PC-9 (cell line): ENCODE measurements around the gene CBX7. TPM values are rescaled to one million over a fixed set of nuclear protein-coding genes. Genes with fewer than 3 reads are reported as not detected.

Experiments used
- BruUV-seq: library from RNA; stranded (reverse); fragments of 400-500 nt; replicated peaks from 2 replicates; lab custom pipeline; 2021; lab: Mats Ljungman, UMichigan
- CTCF ChIA-PET: fragments of 300-600 bp; sonication (Branson Sonifier 250); formaldehyde crosslinking; loops from one replicate; lab custom pipeline; 2022; ENCODE audit warnings: antibody characterized with exemption; lab: Charles Lee
- POLR2A ChIA-PET: fragments of 300-600 bp; sonication (Branson Sonifier 250); formaldehyde crosslinking; loops from one replicate; lab custom pipeline; 2022; ENCODE audit warnings: antibody characterized with exemption; ENCODE audit not compliant: unreplicated experiment; lab: Charles Lee
- DNase-seq, 2 experiments: peaks; one replicate each; pipeline versions ENCODE4 v3.0.0 to v3.0.0-alpha.2; 2015 to 2022; ENCODE audit warnings: mixed read lengths in 1 of 2
- H2AFZ ChIP-seq: fragments of 200-600 bp; sonication (generic); 2 replicates; pipeline ENCODE4 v1.8.1; 2017; ENCODE audit warnings: antibody characterized with exemption
- H3F3A ChIP-seq: fragments of 200-600 bp; sonication (generic); 2 replicates; pipeline ENCODE4 v1.8.1; 2017; ENCODE audit warnings: antibody characterized with exemption, mild to moderate bottlenecking, low read depth; ENCODE audit not compliant: insufficient read depth
- H3K27ac ChIP-seq: fragments of 200-600 bp; sonication (generic); 2 replicates; pipeline ENCODE4 v1.6.1; 2016; ENCODE audit warnings: mixed run types
- H3K27me3 ChIP-seq: fragments of 200-600 bp; sonication (generic); 2 replicates; pipeline ENCODE4 v1.6.1; 2016; ENCODE audit warnings: low read depth, mixed run types; ENCODE audit not compliant: insufficient read depth
- H3K36me3 ChIP-seq: fragments of 200-600 bp; sonication (generic); 2 replicates; pipeline ENCODE4 v1.6.1; 2016; ENCODE audit warnings: low read depth, mixed run types
- H3K4me1 ChIP-seq: fragments of 200-600 bp; sonication (generic); replicated peaks from 2 replicates; pipeline ENCODE4 v1.6.1; 2016; ENCODE audit warnings: mixed run types; ENCODE audit not compliant: insufficient read depth
- H3K4me2 ChIP-seq: fragments of 200-600 bp; sonication (generic); 2 replicates; pipeline ENCODE4 v1.6.1; 2017; ENCODE audit warnings: mixed run types
- H3K4me3 ChIP-seq: fragments of 200-600 bp; sonication (generic); 2 replicates; pipeline ENCODE4 v1.6.1; 2016; ENCODE audit warnings: mixed run types
- H3K79me2 ChIP-seq: fragments of 200-600 bp; sonication (generic); 2 replicates; pipeline ENCODE4 v1.6.1; 2017; ENCODE audit warnings: low read depth, mixed run types
- H3K9me2 ChIP-seq: fragments of 200-600 bp; sonication (generic); 2 replicates; pipeline ENCODE4 v1.8.1; 2017; ENCODE audit warnings: mild to moderate bottlenecking; ENCODE audit not compliant: insufficient read depth
- H3K9me3 ChIP-seq: fragments of 200-600 bp; sonication (generic); 2 replicates; pipeline ENCODE4 v1.8.1; 2016; ENCODE audit warnings: low read depth; ENCODE audit not compliant: insufficient read depth
- H4K20me1 ChIP-seq: fragments of 200-600 bp; sonication (generic); 2 replicates; pipeline ENCODE4 v1.8.1; 2017; ENCODE audit not compliant: insufficient read depth
- EZH2 ChIP-seq: fragments of 200-600 bp; sonication (generic); IDR thresholded peaks from 2 replicates; pipeline ENCODE4 v1.8.0; 2017; ENCODE audit warnings: antibody characterized with exemption, low read depth
- intact Hi-C: fragments of 100-400 bp; cut with micrococcal nuclease; formaldehyde crosslinking; loops from one replicate; pipeline ENCODE4 v1.10.0; 2022; ENCODE audit not compliant: unreplicated experiment
- total RNA-seq: library from RNA; stranded (reverse); gene quantifications from 2 replicates; pipeline ENCODE4 v1.2.3, GENCODE V29; 2021
- TF ChIP-seq, protein P1 (sequence below): fragments of 200-600 bp; sonication (generic); conservative IDR thresholded peaks from 2 replicates; pipeline ENCODE4 v1.6.1; 2017; ENCODE audit warnings: mixed run types, antibody characterized with exemption, mild to moderate bottlenecking, moderate library complexity

Gene CBX7
- total RNA-seq, 1 experiment from 2014 or later = 29.1 TPM

- Histone ChIP-seq H4K20me1 (no peaks in the 10 kb centered on the region), H3K79me2 (no peaks in the 10 kb centered on the region), H3K36me3 (no peaks in the 10 kb centered on the region), H3F3A (peaks cover 41% of the 10 kb centered on the region), H3K27me3 (no peaks in the 10 kb centered on the region), H3K9me3 (no peaks in the 10 kb centered on the region), H3K4me1 (peaks cover 84% of the 10 kb centered on the region), H3K27ac (peak overlapping the region; percentile 60), H3K9me2 (no peaks in the 10 kb centered on the region), H3K4me2 (peak overlapping the region; percentile 54), H2AFZ (no peak overlapping the region), H3K4me3 (0 out of 2 replicates have a peak overlapping the region, but pooled peaks have one; percentile 1)
- BruUV-seq = no TSS peak
- DNase-seq = no peak
- intact Hi-C loops = loop anchor here (2.0 kb wide), 1 partner anchor 25 kb away; no protein-coding TSS in a partner anchor
- TF ChIP-seq, protein P1, sequence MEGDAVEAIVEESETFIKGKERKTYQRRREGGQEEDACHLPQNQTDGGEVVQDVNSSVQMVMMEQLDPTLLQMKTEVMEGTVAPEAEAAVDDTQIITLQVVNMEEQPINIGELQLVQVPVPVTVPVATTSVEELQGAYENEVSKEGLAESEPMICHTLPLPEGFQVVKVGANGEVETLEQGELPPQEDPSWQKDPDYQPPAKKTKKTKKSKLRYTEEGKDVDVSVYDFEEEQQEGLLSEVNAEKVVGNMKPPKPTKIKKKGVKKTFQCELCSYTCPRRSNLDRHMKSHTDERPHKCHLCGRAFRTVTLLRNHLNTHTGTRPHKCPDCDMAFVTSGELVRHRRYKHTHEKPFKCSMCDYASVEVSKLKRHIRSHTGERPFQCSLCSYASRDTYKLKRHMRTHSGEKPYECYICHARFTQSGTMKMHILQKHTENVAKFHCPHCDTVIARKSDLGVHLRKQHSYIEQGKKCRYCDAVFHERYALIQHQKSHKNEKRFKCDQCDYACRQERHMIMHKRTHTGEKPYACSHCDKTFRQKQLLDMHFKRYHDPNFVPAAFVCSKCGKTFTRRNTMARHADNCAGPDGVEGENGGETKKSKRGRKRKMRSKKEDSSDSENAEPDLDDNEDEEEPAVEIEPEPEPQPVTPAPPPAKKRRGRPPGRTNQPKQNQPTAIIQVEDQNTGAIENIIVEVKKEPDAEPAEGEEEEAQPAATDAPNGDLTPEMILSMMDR = no peak
- TF ChIP-seq EZH2 = no peak
- POLR2A ChIA-PET = no interaction called here
- CTCF ChIA-PET = interaction anchor here (0.6 kb wide), 1 partner anchor 14 kb away, joined by 3 read pairs; the partner anchor contains the start of gene APOBEC3G
These were observed 61.1 kb downstream of the CBX7 start for GRCh38 chr22:39091126-39092081.

GRCh38 chr22:39090426-39091064 lies 61.9 kb downstream of the CBX7 start:
- no peak overlapping the region for H2AFZ ChIP-seq
- peak overlapping the region; percentile 60 for H3K4me2 ChIP-seq
- no peaks in the 10 kb centered on the region for H3K9me3 ChIP-seq
- H3K36me3 ChIP-seq = no peaks in the 10 kb centered on the region
- TF ChIP-seq EZH2 = no peak
- TF ChIP-seq, protein P1 = no peak
- H3F3A ChIP-seq = peaks cover 41% of the 10 kb centered on the region
- BruUV-seq = no TSS peak
- no peaks in the 10 kb centered on the region for H3K9me2 ChIP-seq
- intact Hi-C loops = loop anchor here (2.0 kb wide), 1 partner anchor 24 kb away; no protein-coding TSS in a partner anchor
- H3K4me1 ChIP-seq = peaks cover 76% of the 10 kb centered on the region
- H3K4me3 ChIP-seq = no peak overlapping the region
- H3K79me2 ChIP-seq = no peaks in the 10 kb centered on the region
- DNase-seq = peak; percentile 86 to 97
- no peaks in the 10 kb centered on the region for H4K20me1 ChIP-seq
- H3K27me3 ChIP-seq = no peaks in the 10 kb centered on the region
- POLR2A ChIA-PET = interaction anchor here (0.6 kb wide), 1 partner anchor 103 kb away, joined by 5 read pairs; no protein-coding TSS in a partner anchor
- CTCF ChIA-PET = interaction anchor here (0.6 kb wide), 1 partner anchor 13 kb away, joined by 3 read pairs; the partner anchor contains the start of gene APOBEC3G
- peak overlapping the region; percentile 71 for H3K27ac ChIP-seq

- TF ChIP-seq, protein P1 = no peak
- TF ChIP-seq EZH2 = no peak
- ChIA-PET POLR2A (no interaction called here), CTCF (interaction anchor here (1.1 kb wide), 1 partner anchor 12 kb away, joined by 5 read pairs; no protein-coding TSS in a partner anchor)
- no peaks in the 10 kb centered on the region for H4K20me1 ChIP-seq
- BruUV-seq = no TSS peak
- no peak overlapping the region for H3K4me3 ChIP-seq
- peaks cover 41% of the 10 kb centered on the region for H3F3A ChIP-seq
- peak overlapping the region; percentile 60 for H3K4me2 ChIP-seq
- H3K9me3 ChIP-seq = no peaks in the 10 kb centered on the region
- DNase-seq = peak in 1 of 2 experiments; percentile 54
- peaks cover 71% of the 10 kb centered on the region for H3K4me1 ChIP-seq
- intact Hi-C loops = loop anchor here (2.0 kb wide), 1 partner anchor 23 kb away; no protein-coding TSS in a partner anchor
- H3K79me2 ChIP-seq = no peaks in the 10 kb centered on the region
- no peaks in the 10 kb centered on the region for H3K9me2 ChIP-seq
- peak overlapping the region; percentile 71 for H3K27ac ChIP-seq
- H3K36me3 ChIP-seq = no peaks in the 10 kb centered on the region
- H2AFZ ChIP-seq = no peak overlapping the region
- H3K27me3 ChIP-seq = no peaks in the 10 kb centered on the region
These were observed 62.6 kb downstream of the CBX7 start for GRCh38 chr22:39089928-39090327.
